LHCN-M2 (cell line): ENCODE results near the gene MEAK7. TPM values are rescaled to one million over a fixed set of nuclear protein-coding genes. Genes with fewer than 3 reads are reported as not detected.

ENCODE experiments used
- DNase-seq: peaks from one replicate; pipeline ENCODE4 v3.0.0-alpha.2; 2012; ENCODE audit warnings: low read depth
- total RNA-seq: library from RNA; depleted of rRNA; stranded (reverse); fragments of >200 nt; gene quantifications from 2 replicates; pipeline ENCODE4 v1.2.3, GENCODE V29; 2014

Gene MEAK7
- total RNA-seq, 1 experiment from 2014 or later = 15.3 TPM

GRCh38 chr16:84513666-84514065 lies 9.2 kb upstream of the MEAK7 start:
- no peak for DNase-seq

- DNase-seq = peak; percentile 7
Measured at GRCh38 chr16:84513123-84513522, 8.7 kb upstream of the MEAK7 start.

GRCh38 chr16:84511831-84512230 lies 7.4 kb upstream of the MEAK7 start:
- DNase-seq = no peak

GRCh38 chr16:84511180-84511800 lies 6.8 kb upstream of the MEAK7 start:
- DNase-seq = peak; percentile 74

GRCh38 chr16:84509032-84509950 lies 4.8 kb upstream of the MEAK7 start:
- no peak for DNase-seq

- DNase-seq = no peak
Measured at GRCh38 chr16:84508502-84508901, 4.0 kb upstream of the MEAK7 start.

- DNase-seq = no peak
Measured at GRCh38 chr16:84507011-84507982, 2.8 kb upstream of the MEAK7 start.

GRCh38 chr16:84505249-84506187 lies 1.1 kb upstream of the MEAK7 start:
- no peak for DNase-seq

- peak; percentile 25 for DNase-seq
Measured at GRCh38 chr16:84503751-84504395, 586 bp downstream of the MEAK7 start.

GRCh38 chr16:84502581-84502980 lies 1.9 kb downstream of the MEAK7 start:
- DNase-seq = peak; percentile 40

GRCh38 chr16:84502075-84502474 lies 2.4 kb downstream of the MEAK7 start:
- no peak for DNase-seq

- DNase-seq = peak; percentile 74
Measured at GRCh38 chr16:84501077-84501735, 3.3 kb downstream of the MEAK7 start.

- DNase-seq = no peak
Measured at GRCh38 chr16:84500531-84500930, 3.9 kb downstream of the MEAK7 start.

- DNase-seq = no peak
Measured at GRCh38 chr16:84499638-84500037, 4.8 kb downstream of the MEAK7 start.

- no peak for DNase-seq
Measured at GRCh38 chr16:84498859-84499620, 5.4 kb downstream of the MEAK7 start.

- DNase-seq = no peak
Measured at GRCh38 chr16:84498223-84498610, 6.2 kb downstream of the MEAK7 start.

GRCh38 chr16:84497418-84498222 lies 6.8 kb downstream of the MEAK7 start:
- DNase-seq = no peak

- no peak for DNase-seq
Measured at GRCh38 chr16:84496991-84497390, 7.5 kb downstream of the MEAK7 start.
